HG02759 (cell line): ENCODE results near the gene TRIM28.

ENCODE experiments used
- ATAC-seq: cut with Tn5 transposase; IDR thresholded peaks from one replicate; pipeline ENCODE4 v1.9.1; 2021; ENCODE audit warnings: mild to moderate bottlenecking, moderate library complexity; ENCODE audit not compliant: unreplicated experiment

TRIM28 gene

DNA sequence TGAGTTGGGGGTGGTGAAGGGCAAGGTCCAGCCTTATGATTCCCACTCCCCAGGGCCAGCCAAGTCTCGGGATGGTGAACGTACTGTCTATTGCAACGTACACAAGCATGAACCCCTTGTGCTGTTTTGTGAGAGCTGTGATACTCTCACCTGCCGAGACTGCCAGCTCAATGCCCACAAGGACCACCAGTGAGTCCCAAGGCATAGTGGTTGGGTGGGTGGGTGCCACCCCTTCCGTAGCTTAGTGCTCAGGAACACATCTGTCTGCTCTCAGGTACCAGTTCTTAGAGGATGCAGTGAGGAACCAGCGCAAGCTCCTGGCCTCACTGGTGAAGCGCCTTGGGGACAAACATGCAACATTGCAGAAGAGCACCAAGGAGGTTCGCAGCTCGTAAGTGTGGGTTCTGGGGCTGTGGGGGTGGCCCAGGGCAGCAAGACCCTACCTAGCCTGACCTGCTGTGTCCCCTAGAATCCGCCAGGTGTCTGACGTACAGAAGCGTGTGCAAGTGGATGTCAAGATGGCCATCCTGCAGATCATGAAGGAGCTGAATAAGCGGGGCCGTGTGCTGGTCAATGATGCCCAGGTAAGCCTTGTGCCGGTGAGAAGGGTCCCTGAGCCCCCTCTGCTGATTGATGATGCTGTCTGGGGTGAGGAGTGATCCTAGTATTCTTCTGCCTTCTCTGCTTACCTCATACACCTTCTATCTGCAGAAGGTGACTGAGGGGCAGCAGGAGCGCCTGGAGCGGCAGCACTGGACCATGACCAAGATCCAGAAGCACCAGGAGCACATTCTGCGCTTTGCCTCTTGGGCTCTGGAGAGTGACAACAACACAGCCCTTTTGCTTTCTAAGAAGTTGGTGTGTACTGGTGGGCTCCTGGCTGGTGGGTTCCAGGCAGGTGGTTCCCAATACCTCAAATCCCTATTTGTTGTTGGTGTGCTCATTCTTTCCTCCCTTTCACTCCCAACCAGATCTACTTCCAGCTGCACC lies 3.8 kb downstream of the TRIM28 start:
- no peak for ATAC-seq

DNA sequence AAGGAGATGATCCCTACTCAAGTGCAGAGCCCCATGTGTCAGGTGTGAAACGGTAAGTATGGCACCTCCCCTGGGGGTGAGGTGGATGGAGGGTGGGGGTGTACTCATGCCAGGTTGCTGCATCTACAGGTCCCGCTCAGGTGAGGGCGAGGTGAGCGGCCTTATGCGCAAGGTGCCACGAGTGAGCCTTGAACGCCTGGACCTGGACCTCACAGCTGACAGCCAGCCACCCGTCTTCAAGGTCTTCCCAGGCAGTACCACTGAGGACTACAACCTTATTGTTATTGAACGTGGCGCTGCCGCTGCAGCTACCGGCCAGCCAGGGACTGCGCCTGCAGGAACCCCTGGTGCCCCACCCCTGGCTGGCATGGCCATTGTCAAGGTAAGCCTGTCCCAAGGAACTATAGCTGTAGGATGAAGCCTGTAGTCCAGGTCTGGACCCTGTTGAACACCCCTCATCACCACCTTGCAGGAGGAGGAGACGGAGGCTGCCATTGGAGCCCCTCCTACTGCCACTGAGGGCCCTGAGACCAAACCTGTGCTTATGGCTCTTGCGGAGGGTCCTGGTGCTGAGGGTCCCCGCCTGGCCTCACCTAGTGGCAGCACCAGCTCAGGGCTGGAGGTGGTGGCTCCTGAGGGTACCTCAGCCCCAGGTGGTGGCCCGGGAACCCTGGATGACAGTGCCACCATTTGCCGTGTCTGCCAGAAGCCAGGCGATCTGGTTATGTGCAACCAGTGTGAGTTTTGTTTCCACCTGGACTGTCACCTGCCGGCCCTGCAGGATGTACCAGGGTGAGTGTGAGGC lies 5.2 kb downstream of the TRIM28 start:
- no peak for ATAC-seq

DNA sequence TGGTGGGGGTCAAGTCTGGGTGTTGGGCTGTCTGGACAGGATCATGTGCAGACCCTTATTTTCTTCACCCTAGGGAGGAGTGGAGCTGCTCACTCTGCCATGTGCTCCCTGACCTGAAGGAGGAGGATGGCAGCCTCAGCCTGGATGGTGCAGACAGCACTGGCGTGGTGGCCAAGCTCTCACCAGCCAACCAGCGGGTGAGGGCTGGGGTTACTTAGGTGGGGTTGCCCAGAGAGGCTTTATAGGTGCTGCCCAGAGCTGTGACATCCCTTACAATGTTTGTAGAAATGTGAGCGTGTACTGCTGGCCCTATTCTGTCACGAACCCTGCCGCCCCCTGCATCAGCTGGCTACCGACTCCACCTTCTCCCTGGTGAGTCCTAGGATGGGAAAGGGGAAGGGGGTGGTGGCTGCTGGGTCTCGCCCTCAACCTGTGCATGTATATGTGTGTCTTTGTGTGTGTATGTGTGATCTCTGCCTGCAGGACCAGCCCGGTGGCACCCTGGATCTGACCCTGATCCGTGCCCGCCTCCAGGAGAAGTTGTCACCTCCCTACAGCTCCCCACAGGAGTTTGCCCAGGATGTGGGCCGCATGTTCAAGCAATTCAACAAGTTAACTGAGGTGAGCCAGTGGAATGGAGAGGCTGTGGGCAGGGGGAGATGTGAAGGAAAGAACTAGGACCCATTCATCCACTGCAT lies 5.9 kb downstream of the TRIM28 start:
- ATAC-seq, result no peak

DNA sequence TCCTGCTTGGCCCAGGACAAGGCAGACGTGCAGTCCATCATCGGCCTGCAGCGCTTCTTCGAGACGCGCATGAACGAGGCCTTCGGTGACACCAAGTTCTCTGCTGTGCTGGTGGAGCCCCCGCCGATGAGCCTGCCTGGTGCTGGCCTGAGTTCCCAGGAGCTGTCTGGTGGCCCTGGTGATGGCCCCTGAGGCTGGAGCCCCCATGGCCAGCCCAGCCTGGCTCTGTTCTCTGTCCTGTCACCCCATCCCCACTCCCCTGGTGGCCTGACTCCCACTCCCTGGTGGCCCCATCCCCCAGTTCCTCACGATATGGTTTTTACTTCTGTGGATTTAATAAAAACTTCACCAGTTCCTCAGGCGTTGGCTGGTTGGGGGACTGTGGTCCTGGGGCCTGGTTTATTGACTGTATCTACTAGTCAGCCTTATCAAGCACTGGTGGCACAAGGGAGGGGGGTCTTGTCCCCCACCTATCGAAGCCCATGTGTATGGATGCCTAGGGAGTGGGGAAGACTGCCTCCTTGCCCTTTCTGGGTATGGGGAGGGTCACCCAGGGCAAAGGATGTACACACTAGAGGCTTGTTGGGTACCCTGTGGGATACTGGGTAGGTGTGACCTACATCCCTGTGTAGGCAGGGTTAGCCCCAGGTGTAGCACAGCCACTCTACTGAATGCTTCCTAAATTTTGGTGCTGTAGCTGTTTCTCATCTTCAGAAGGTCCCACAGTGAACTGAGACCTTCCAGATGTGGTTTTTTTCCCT lies 6.7 kb downstream of the TRIM28 start:
- ATAC-seq, result no peak

DNA sequence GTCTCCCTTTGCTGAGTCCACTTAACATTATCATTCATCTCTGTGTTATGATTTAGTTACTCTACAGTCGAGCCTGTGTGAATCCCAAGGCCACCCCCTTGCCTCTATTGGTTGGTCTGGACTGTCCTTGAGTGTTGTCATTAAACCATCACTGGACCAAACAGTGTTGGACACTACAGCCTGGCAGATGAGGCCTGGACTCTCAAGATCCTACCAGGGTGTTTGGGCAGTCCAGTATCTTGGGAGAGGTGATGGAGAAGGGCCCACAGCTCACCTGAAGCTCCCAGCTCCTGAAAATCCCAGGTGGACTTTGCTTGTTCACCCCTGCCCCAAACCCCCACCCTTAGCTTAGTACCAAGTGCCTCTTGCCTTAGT lies 7.2 kb downstream of the TRIM28 start:
- no peak for ATAC-seq

DNA sequence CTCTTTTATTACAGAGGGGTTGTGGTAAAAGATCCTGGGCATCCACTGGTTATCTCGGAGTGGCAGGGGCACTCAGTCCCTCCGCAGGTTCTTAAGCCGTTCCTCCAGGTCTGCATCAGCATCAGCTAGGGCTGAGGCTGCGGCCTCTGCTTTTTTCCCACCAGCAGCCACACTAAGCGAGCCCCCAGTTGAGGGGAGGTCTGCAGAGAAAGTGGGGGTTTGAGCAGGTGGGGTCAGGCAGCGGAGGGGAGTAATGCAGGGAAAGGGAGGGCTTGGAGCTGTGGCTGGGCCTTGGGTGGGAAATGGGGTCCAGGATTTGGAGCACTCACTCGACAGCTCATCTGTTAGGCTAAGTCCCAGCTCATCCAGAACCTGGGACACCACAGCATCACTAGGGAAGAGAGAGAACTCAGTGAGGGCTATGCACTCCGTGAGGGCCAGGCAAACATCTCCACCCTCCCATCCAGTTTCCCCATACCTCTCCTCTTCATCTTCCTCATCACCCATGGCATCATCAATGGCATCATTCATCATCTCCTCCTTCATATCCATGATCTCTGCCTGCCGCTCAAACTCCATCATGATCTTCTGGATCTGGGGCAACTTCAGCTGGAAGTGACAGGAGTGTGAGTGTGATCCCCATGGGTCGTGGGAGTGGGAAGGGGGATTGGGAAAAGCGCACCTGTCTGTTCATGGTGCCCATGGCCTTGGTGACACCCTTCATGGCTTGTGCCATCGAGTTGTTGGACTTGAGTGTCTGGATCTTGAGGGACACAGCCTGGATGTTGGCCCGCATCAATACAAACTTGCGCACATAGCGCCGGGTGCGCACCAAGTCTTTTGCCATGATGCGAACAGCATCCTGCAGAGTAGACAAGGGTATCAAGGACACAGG lies 8.0 kb downstream of the TRIM28 start:
- no peak for ATAC-seq

DNA sequence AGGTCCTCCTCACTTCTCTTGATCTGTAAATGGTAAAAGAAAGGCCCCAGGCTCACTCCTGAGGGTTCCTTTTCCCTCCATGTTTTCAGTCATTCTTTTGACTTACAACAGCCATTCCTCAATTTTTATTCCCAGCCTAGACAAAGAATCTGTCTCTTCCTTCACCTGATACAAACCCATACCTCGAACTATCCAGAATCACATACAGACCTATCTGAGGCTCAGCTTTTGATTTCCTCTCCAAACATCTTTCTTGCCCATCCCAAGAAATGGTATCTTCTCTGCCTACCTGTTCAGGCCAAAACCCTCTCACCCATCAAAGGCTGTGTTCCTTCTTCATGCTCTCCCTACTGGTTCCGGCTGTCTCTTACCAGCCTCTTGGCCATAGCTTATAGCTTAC lies 8.8 kb downstream of the TRIM28 start:
- ATAC-seq, result no peak

DNA sequence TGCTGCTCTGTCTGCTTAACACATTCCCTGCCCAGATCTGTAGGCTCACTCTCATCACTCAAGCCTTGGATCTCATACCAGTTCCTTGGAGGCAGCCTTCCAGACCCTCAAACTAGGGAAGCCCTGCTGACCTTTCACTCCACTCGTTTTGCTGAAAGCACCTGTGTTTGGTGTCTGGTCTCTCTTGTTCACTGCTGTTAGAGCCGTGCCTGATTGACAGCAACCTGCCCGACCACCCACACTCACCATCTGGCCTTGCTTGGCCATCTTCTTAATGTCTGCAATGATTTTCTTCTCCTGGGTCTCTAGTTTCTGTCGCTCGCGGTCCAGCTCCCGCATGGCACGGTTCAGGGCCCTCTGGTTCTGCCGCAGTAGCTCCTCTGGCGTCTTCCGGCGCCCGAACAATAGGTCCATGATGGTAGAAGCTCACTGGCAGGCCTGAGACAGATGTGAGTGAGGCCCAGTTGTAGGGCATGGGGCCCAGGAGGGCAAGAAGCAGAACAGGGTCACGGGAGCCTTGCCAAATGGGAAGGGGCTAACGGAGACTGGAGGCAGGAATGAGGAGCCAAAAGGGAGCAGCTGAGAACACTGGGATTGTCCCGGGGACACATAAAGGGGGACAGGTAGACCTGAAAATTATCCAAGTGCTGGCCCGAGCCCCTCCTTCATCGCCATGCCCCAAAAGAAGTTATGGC lies 10.1 kb downstream of the TRIM28 start:
- no peak for ATAC-seq

DNA sequence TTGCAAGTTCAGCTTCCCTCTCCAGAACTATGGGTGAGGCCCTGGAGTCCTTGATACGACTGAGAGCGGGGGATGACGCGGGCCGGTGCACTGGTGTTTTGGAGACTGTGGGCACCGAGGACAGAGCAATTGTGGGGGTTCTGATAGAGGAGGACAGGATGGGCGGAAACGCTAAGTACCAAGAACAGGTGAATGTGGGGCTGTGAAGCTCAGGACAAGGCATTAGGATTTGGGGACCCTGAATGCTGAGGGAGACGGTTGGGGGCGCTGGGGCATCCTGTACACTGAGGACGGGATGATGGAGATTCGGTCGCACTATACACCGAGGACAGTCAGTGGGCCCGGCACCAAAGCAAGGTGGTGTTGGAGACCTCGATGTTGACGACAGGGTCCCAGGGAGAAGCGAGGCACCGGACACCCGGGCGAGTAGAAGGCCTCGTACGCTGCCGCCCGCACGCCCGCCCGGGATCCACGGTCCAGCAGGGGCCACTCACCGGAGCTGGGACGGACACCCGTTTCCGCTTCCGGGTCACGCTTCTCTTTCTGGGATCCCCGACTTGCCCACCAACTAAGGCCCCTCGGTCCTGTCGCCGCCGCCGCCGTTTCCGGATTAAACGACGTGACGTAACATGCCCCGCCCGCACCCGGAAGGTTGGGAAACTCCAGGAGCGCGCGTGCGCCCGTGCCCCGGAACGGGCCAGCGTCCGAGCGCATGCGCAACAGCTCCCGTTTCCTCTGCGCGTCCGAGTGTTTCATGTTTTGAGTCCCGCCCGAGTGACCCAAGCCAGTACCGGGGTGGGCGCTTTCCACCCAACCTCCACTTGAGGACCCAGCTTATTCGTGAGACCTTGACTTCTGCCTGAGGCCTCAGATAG lies 10.9 kb downstream of the TRIM28 start, which contains the start of gene CHMP2A:
CHMP2A (minus strand) TSS at position 612 of the 875 bp plus-strand sequence. CDS start 893 bp downstream, outside the sequence.
- peak; percentile 34 for ATAC-seq

DNA sequence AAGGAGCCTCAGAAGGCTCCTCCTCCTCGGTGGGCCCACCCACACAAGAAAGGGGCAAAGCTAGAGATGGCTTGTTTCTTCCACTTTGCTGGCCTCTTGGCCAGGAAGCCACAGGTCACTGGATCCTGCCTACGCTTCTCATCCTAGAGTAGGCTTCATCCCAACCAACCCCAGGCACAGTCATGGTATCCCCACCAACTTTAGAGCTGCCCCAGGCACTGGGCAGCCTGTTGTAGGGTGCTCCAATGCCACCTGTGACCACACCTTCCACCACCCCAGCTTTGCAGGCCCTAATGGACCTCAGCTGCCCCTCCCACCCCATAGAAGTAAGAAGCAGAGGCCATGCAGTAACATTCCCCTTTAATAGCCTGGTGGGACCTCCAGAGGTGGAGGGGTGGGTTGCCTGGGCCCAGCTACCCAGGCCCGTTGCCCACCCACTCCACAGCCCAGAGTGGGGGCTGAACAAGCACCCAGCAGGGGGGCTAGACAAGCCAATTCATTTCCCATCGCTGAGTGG lies 11.6 kb downstream of the TRIM28 start:
- no peak for ATAC-seq

DNA sequence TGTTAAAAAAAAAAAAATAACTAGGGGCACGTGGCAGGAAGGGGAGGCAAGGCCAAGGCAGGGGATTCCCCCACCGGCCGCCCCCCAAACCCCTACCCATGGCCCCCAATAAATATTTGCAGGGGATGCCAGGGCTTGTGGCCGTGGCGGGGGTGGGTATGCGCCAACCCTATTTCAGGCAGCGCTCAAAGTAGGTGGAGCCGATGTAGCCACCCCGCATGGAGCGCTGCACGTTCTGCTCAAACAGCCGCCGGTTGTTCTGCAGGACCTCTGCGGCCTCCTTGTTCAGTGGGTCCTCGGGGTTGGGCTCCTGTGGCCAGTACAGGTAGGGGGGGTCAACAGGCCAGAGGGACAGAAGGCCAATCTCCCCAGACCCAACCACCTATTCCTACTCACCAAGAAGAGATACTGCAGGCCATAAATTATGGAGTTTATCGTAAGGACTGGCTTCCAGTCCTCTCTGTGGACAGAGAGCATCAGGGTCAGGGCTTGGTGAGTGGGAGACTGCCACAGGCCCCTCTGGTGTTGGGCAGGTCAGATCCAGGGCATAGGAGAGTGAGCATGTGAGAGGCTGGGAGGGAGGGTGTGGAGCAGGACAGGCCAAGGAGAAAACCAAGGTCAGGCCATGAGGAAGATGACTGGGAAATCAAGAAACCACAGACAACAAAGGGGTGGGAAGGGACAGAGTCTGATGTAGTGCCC lies 12.2 kb downstream of the TRIM28 start:
- no peak for ATAC-seq

DNA sequence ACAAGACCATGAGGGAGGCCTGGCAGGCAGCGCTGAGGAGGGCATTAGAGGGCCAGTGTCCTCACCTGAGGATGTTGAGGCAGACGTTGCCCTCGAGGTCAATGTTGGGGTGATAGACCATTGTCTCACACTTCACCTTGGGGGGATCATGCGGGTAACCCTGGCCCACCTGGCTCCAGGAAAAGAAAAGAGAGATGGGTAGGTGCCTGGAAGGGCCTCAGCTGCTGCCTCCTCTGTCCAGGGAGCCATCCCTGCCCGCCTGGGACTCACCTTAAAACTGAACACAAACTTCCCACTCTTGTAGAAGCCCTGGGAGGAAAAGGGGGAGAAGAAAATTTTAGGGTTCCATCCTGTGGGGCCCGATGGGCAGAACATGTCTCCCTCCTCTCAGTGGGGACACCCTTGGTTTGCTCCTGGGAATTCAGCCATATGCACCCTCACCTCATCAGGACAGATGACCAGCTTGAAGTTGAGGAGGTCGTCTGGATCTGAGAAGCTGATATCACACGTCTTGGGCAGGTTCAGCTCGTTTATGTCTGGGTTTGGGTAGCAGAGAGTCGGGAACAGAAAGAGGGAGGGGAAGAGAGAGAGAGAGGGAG lies 12.9 kb downstream of the TRIM28 start:
- no peak for ATAC-seq

DNA sequence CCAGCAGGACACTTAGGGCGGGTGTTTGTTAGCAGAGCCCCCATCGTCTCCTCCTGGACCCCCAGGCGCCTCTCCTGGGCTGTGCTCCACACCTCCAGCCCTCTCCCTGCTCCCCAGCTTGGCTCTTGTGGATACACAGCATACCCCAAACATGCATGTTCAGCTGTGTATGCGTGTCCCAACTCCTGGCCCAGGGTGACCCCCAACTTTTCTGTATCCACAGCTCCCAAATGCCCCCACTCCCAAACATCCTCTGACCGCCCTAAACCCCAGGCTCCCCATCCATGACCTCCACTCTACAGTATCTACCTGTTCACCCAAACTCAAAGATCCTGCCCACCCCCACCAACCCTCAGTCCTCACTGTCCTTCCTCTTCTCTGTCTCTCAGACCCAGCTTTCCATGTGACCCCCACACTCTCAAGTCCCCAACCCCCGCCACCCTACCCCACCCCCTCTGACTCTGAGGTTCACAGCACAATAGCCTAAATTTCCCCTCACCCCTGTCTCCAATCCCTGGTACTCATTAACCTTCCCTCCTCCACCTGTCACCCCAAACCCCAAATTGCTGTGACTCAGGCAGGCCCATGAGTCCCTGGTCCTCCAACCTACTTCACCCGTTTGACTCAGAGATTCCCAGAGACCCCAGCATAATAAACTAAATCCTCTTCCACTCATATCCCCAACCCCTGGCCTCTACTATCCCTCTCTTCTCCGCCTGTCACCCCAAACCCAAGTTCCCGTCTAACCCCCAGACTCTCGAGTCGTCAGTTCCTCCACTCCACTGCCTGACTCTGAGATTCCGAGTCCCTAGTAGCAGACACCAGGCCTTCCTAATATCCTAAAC lies 13.6 kb downstream of the TRIM28 start:
- no peak for ATAC-seq

DNA sequence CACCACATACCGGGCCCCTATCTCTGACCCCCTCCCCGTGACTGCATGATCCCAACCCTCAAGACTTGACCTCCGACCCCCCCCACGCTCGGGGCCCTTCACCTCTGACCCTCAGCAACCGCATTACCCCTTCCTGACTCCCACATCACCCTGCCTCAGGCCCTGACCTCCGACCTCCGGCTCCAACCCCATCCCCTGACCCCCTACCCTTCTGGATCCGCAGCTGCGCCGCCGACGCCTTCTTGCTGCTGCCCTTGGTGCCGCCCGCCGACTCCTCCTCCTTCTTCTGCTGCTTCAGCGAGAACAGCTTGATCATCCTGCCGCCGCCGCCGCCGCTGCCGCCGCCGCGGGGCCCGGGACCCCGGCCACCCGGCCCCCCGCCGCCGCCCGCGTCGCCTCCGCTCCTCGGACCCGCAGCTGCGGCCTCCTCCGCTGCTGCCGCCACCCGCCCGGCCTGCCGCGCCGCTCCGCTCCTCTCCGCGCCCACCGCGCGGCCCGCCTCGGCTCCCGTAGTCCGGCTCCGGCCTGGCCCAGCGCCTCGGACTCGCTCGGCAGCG lies 14.3 kb downstream of the TRIM28 start, which contains the start of gene UBE2M:
UBE2M (minus strand) TSS at position 546 of the 557 bp plus-strand sequence; CDS start at position 316, 230 bp downstream.
- peak; percentile 0 for ATAC-seq

DNA sequence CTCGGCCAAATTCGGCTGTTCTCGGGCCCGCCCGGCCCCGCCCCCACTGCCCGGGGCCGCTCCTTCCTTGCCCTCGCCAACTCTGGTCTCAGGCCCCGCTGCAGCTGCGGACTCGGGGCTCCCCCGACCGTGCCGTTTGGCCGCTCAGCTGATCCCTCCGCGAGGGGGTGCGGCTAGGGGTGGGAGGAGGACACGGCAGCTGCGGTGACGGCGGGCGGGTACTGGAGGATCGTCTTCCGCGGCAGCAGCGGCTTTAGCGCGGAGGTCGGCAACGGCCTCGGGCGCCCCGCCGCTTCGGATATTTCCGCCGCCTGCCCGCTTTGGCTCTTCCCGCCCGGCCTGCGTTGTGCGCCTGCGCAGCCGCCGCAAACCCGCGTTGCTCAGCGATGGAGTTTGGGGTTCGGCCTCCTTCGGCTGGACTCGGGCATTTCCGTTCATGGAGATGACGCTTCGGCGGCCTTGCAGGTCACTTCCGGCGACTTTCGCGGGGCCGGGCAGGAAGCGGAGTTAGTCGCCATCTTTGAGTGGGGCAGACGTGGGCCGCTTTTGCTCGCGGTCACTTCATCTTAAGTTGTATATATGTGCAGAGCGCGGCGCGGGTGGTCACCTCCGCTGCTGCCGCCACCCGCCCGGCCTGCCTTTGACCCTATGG lies 14.9 kb downstream of the TRIM28 start:
- ATAC-seq, result peak; percentile 54
